Upper lobe of left lung (tissue), 6 donors: ENCODE measurements around the gene OSBP2. TPM values are rescaled to one million over a fixed set of nuclear protein-coding genes. Genes with fewer than 3 reads are reported as not detected.

Experiments used
- ATAC-seq, 2 donors: fragments of 200-7000 bp; cut with Tn5 transposase; one replicate each; pipeline ENCODE4 v1.9.1; 2022; ENCODE audit warnings: mild to moderate bottlenecking in 2 of 2, moderate library complexity in 2 of 2; ENCODE audit not compliant: low FRiP score in 2 of 2
- DNase-seq, 2 donors: peaks; one replicate each; pipeline ENCODE4 v3.0.0-alpha.2; 2019 to 2020
- H3K27ac ChIP-seq, 4 donors: fragments of 200-600 bp; sonication (generic); one replicate each; pipeline ENCODE4 v1.5.1; 2016 to 2019
- H3K27me3 ChIP-seq, 4 donors: fragments of 200-600 bp; sonication (generic); one replicate each; pipeline ENCODE4 v1.5.1; 2017 to 2019
- H3K36me3 ChIP-seq, 4 donors: fragments of 200-600 bp; sonication (generic); one replicate each; pipeline ENCODE4 v1.5.1; 2016 to 2019
- H3K4me1 ChIP-seq, 4 donors: fragments of 200-600 bp; sonication (generic); one replicate each; pipeline ENCODE4 v1.5.1; 2018 to 2019
- H3K4me3 ChIP-seq, 4 donors: fragments of 200-600 bp; sonication (generic); one replicate each; pipeline ENCODE4 v1.5.1; 2017 to 2019; ENCODE audit warnings: mild to moderate bottlenecking in 2 of 4, moderate library complexity in 1 of 4
- H3K9me3 ChIP-seq, 4 donors: fragments of 200-600 bp; sonication (generic); one replicate each; pipeline ENCODE4 v1.5.1; 2018 to 2019
- EP300 ChIP-seq, 4 donors: sonication (generic); formaldehyde crosslinking; IDR thresholded peaks; one replicate each; pipeline ENCODE4 v1.5.1; 2017; ENCODE audit warnings: antibody characterized with exemption in 4 of 4, control low read depth in 2 of 4
- POLR2A ChIP-seq, 4 donors: fragments of 450-650 bp; IDR thresholded peaks; one replicate each; pipeline ENCODE4 v1.5.1; 2016 to 2017; ENCODE audit warnings: antibody characterized with exemption in 4 of 4, mild to moderate bottlenecking in 2 of 4
- POLR2AphosphoS5 ChIP-seq, 2 donors: sonication (generic); formaldehyde crosslinking; IDR thresholded peaks; one replicate each; pipeline ENCODE4 v1.5.1; 2017; ENCODE audit warnings: antibody characterized with exemption in 2 of 2
- WGBS, 2 donors: methylation state at CpG; one replicate each; pipeline ENCODE4 v1.1.5; 2017 to 2018; 5-methylcytosine and 5-hydroxymethylcytosine counted together
- total RNA-seq, 6 donors: library from RNA; depleted of rRNA in 4 of 6; stranded (reverse); fragments of >200 nt in 4 of 6; gene quantifications; one replicate each; pipeline versions ENCODE4 v1.1.0 to v1.2.1, GENCODE V29; 2016 to 2021
- TF ChIP-seq, protein P1 (sequence below), 6 experiments: fragments of 450-650 bp in 4 of 6; fragments of 200-600 bp in 2 of 6; sonication (generic) in 2 of 6; IDR thresholded peaks; one replicate each; pipeline ENCODE4 v1.5.1; 2016 to 2019; ENCODE audit warnings: antibody characterized with exemption in 6 of 6
- donor health status: DM: no; HTN: no; CAD: no; lungs with moderate emphysema.
- donor health status: DM: no; HTN: yes; CAD: no; lungs with severe emphysema.

The OSBP2 gene
- total RNA-seq, 6 donors from 2014 or later: 3.5 to 14.5 (median 5.0) TPM

DNA sequence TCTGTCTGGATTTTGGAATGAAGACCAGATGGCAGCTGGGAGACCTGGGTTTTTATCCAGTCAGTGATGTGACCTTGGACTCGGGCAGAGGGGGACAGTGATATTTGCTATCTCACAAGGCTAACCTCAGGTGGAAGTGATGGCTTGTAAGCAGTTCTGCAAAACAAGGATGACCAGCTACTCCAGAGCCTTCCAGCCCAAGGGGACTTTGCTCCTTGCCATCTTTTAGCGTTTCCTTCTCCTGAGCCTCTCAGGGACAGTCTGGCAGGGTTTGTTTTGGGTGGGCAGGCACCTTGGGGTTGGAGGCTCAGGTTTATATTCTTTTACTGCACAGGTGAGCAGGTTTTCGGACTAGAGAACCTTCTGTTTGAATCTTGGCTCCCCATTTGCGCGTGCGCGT, 9.5 kb upstream of the OSBP2 start:
- Histone ChIP-seq H3K27ac (no peak overlapping the region), H3K4me1 (no peaks in the 10 kb centered on the region), H3K36me3 (no peaks in the 10 kb centered on the region), H3K27me3 (no peaks in the 10 kb centered on the region), H3K9me3 (no peaks in the 10 kb centered on the region), H3K4me3 (no peak overlapping the region)
- DNase-seq: no peak
- WGBS, 2 donors: 84 to 85% methylated on average over 7 of the region's 7 CpGs
- TF ChIP-seq EP300 (IDR thresholded peaks at IDR 0.05): no peak
- no peak for ATAC-seq

- TF ChIP-seq POLR2AphosphoS5 (IDR thresholded peaks at IDR 0.05) (no peak), POLR2A (IDR thresholded peaks at IDR 0.05) (no peak), EP300 (IDR thresholded peaks at IDR 0.05) (no peak)
- TF ChIP-seq, protein P1, sequence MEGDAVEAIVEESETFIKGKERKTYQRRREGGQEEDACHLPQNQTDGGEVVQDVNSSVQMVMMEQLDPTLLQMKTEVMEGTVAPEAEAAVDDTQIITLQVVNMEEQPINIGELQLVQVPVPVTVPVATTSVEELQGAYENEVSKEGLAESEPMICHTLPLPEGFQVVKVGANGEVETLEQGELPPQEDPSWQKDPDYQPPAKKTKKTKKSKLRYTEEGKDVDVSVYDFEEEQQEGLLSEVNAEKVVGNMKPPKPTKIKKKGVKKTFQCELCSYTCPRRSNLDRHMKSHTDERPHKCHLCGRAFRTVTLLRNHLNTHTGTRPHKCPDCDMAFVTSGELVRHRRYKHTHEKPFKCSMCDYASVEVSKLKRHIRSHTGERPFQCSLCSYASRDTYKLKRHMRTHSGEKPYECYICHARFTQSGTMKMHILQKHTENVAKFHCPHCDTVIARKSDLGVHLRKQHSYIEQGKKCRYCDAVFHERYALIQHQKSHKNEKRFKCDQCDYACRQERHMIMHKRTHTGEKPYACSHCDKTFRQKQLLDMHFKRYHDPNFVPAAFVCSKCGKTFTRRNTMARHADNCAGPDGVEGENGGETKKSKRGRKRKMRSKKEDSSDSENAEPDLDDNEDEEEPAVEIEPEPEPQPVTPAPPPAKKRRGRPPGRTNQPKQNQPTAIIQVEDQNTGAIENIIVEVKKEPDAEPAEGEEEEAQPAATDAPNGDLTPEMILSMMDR (IDR thresholded peaks at IDR 0.05): no peak
- Histone ChIP-seq H3K4me3 (no peak overlapping the region), H3K36me3 (no peaks in the 10 kb centered on the region), H3K9me3 (no peaks in the 10 kb centered on the region), H3K27me3 (no peaks in the 10 kb centered on the region), H3K4me1 (no peaks in the 10 kb centered on the region), H3K27ac (no peak overlapping the region)
- DNase-seq: no peak
- no peak for ATAC-seq
- 89% methylated on average over 4 of the region's 4 CpGs for WGBS, 2 donors
Observed at GRCh38 chr22:30687358-30687757, 7.3 kb upstream of the OSBP2 start.

DNA sequence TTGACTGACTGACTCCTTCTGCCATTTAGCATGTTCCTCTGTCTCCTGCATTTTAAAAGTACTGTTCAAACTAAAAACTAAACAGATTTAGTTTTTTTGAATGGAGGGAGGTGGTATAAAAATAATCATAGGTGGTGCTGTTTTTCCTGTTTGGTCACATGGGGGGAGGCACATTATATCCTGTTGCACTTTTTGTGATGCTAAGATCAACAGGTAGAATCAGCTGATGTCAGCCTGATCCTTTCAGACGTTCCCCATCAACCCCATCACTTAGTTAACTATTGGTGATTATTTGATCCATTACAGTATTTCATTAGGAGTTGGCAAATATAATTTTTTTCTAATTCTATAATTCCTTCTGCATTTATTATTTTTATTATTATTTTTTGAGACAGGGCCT, 5.1 kb upstream of the OSBP2 start:
- WGBS, 2 donors: 68 to 73% methylated on average over 1 of the region's 1 CpG
- ATAC-seq (no peak), DNase-seq (no peak)
- no peak overlapping the region for H3K4me3 ChIP-seq
- no peak overlapping the region for H3K27ac ChIP-seq
- H3K9me3 ChIP-seq: no peaks in the 10 kb centered on the region
- H3K27me3 ChIP-seq: no peaks in the 10 kb centered on the region
- no peak for TF ChIP-seq EP300 (IDR thresholded peaks at IDR 0.05)
- no peak for TF ChIP-seq POLR2A (IDR thresholded peaks at IDR 0.05)
- no peak for TF ChIP-seq POLR2AphosphoS5 (IDR thresholded peaks at IDR 0.05)
- TF ChIP-seq, protein P1 (IDR thresholded peaks at IDR 0.05): no peak
- H3K4me1 ChIP-seq: peaks cover 0 to 7% (median 5%) of the 10 kb centered on the region in 4 donors
- H3K36me3 ChIP-seq: no peaks in the 10 kb centered on the region

DNA sequence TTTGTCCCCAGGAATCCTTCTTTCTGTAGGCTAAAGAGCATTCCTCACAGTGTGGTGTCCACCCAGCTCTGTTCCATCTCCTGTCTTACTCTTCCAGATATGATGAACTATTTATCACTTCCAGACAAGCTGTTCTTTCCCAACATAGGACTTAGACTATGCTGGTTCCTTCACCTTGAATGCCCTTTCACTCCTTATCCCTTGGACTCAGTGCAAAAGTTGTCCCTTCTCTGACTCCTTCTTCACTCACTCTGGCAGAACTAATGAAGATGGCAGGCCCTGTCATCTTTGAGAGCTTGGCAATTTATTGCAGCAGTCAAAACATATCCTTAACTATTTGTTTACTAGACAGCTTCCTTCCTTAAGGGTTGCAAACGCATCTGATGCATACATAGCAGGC, 3.5 kb upstream of the OSBP2 start:
- DNase-seq: no peak
- Histone ChIP-seq H3K36me3 (no peaks in the 10 kb centered on the region), H3K27ac (no peak overlapping the region), H3K9me3 (no peaks in the 10 kb centered on the region), H3K4me1 (peaks cover 5 to 17% (median 14%) of the 10 kb centered on the region in 4 donors), H3K4me3 (no peak overlapping the region), H3K27me3 (no peaks in the 10 kb centered on the region)
- no peak for ATAC-seq
- 63 to 76% methylated on average over 1 of the region's 1 CpG for WGBS, 2 donors
- TF ChIP-seq POLR2AphosphoS5 (IDR thresholded peaks at IDR 0.05) (no peak), POLR2A (IDR thresholded peaks at IDR 0.05) (no peak), EP300 (IDR thresholded peaks at IDR 0.05) (no peak)
- TF ChIP-seq, protein P1 (IDR thresholded peaks at IDR 0.05): no peak

DNA sequence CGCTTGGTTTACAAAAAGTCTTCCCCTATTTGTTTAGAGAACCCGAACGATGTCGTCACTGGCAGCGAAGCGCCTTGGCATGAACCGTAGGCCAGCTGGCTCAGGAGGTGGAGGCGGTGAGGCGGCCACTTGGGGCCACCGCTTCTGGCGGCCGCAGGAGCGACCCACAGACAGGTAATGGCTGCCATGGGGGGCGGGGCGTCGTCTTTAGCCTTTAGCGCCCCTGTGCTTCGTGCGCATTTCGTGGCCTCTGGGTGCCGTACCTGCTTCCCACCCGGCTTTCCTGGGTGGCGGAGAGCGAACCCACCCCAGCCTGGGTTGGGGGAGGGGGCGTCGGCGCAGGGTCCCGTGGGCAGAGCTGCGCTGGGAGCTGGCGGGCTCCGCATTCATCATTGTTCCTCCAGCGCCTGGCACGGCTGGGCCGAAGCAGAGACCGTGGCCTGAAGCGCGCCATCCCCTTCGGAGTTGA, 469 bp upstream of the OSBP2 start:
- H3K27ac ChIP-seq: peak overlapping the region in 3 of 4 donors; percentile 70 to 77 (median 71)
- no peak for TF ChIP-seq POLR2AphosphoS5 (IDR thresholded peaks at IDR 0.05)
- no peak for TF ChIP-seq POLR2A (IDR thresholded peaks at IDR 0.05)
- TF ChIP-seq, protein P1 (IDR thresholded peaks at IDR 0.05): peak in 1 of 6 experiments; percentile 22

More for the DNA sequence above, 469 bp upstream of the OSBP2 start:
- DNase-seq (peak; percentile 62 to 87), ATAC-seq (peak; percentile 66 to 69)
- Histone ChIP-seq H3K27me3 (no peaks in the 10 kb centered on the region), H3K9me3 (no peaks in the 10 kb centered on the region), H3K36me3 (no peaks in the 10 kb centered on the region), H3K4me3 (peak overlapping the region; percentile 43 to 65 (median 56)), H3K4me1 (peaks cover 5 to 17% (median 14%) of the 10 kb centered on the region in 4 donors)
- WGBS, 2 donors: 0 to 1% methylated on average over 5 to 30 of the region's 38 CpGs
